DMS53 (cell line): ENCODE measurements around the gene ZNF670.
"Not testable (repeated sequence)": the region's sequence is repeated elsewhere in the genome, so short reads cannot be mapped to it uniquely, and the experiment has no call there.

ENCODE experiments used
- DNase-seq: peaks from one replicate; lab custom pipeline; 2025; lab: John Stamatoyannopoulos, UW

The ZNF670 gene

GRCh38 chr1:247037511-247038320 is 40.9 kb downstream of the ZNF670 start:
- no peak for DNase-seq

DNA sequence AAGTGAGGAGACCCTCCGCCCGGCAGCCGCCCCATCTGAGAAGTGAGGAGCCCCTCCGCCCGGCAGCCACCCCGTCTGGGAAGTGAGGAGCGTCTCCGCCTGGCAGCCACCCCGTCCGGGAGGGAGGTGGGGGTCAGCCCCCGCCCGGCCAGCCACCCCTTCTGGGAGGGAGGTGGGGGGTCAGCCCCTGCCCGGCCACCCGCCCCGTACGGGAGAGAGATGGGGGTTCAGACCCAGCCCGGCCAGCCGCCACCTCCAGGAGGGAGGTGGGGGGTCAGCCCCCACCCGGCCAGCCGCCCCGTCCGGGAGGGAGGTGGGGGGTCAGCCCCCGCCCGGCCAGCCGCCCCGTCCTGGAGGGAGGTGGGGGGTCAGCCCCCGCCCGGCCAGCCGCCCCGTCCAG is 46.3 kb downstream of the ZNF670 start:
- DNase-seq: not testable (repeated sequence)
